ENCODE measurements around the gene PPP1R3F.

DNA sequence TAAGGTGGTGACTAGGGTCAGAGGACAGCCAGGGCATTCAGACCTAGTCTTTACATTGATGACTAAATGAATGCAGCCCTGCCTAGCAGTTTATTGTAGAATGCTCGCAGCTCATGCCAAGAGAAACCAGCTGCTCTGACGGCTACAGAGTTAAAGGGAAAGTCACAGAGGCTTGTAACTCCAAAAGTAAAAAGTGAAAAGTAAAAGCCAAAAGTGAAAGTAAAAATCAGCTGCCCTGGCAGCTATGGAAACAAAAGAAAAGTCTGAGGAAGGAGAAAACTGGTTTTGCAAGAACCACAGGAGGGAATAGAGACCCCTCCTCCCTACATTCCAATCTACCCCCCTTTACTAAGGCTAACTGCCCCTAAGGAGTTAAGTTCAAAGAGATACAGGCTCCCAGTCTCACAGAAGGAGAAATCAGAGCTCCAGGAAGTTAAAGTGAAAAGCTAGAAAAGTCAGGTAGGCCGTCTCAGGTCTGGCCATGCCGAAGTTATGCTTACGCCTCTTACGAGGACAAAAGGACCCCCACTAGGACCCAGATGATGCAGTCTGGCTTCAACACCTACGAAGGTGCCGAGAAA is 39.9 kb downstream of the PPP1R3F start:
- TF ChIP-seq, protein P1, sequence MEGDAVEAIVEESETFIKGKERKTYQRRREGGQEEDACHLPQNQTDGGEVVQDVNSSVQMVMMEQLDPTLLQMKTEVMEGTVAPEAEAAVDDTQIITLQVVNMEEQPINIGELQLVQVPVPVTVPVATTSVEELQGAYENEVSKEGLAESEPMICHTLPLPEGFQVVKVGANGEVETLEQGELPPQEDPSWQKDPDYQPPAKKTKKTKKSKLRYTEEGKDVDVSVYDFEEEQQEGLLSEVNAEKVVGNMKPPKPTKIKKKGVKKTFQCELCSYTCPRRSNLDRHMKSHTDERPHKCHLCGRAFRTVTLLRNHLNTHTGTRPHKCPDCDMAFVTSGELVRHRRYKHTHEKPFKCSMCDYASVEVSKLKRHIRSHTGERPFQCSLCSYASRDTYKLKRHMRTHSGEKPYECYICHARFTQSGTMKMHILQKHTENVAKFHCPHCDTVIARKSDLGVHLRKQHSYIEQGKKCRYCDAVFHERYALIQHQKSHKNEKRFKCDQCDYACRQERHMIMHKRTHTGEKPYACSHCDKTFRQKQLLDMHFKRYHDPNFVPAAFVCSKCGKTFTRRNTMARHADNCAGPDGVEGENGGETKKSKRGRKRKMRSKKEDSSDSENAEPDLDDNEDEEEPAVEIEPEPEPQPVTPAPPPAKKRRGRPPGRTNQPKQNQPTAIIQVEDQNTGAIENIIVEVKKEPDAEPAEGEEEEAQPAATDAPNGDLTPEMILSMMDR (IDR thresholded peaks at IDR 0.05; ENCODE audit: low read depth, low read length) = no peak
- TF ChIP-seq EZH2phosphoT487 (IDR thresholded peaks at IDR 0.05; ENCODE audit: low read depth) = no peak
